ENCODE measurements around the gene NSUN6. TPM values are rescaled to one million over a fixed set of nuclear protein-coding genes. Genes with fewer than 3 reads are reported as not detected.

Gene NSUN6
- total RNA-seq = 10 to 100 TPM in 1 of 2 donors, 1 to 10 TPM in 1; 8.5 to 10.1 TPM
- long read RNA-seq, donor 1, partial matches to known transcripts = 0 of 1 reads
- long read RNA-seq, donor 1, other reads (novel, unspliced or antisense) = 0 of 1 reads
- long read RNA-seq, donor 2, partial matches to known transcripts = 2 of 14 reads
- long read RNA-seq, donor 2, other reads (novel, unspliced or antisense) = 10 of 14 reads

DNA sequence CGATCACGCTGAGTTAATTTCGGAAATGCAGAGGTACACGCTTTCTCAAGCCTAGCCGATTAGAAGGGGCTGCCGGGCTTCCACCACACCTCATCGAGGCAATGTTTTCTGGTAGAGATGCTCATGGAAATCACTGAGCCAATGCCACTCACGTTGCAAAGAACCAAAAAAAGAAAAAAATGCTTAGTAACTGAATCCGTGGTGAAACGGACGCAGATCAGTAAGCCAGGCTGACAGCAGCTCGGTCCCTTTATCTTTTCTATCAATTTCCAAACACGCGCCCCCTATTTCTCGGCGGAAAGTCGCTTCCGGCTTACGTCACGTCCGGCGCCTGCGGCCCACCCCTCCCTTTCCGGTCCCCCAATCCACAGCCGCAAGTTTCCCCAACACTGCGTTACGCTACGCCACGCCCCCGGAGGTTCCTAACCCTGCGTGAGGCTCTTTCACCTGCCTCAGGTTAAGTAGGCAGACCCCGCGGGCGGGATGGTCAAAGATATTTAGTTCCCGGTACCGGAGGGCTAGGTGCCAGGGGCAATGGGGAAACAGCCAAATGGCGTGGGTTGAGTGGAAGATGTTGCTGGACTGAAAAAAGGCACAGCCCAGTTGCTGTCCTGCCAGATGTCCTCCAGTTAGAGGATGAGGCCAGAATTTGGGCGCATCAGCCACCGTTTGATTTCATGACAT is at the start of gene NSUN6:
NSUN6 (minus strand) TSS at position 264 of the 684 bp plus-strand sequence. CDS start 384 bp downstream, outside the sequence.
- peak; percentile 97 for DNase-seq (ENCODE audit: low spot score)
- intact Hi-C loops (cut with DNase I) = no loop called here

- DNase-seq (ENCODE audit: low spot score) = no peak
- intact Hi-C loops (cut with DNase I) = no loop called here
Measured at GRCh38 chr10:18699849-18700840, 48.8 kb upstream of the NSUN6 start.

- DNase-seq (ENCODE audit: low spot score) = no peak
- intact Hi-C loops (cut with DNase I) = no loop called here
Measured at GRCh38 chr10:18690541-18690940, 39.2 kb upstream of the NSUN6 start.

GRCh38 chr10:18689498-18689897 is 38.1 kb upstream of the NSUN6 start:
- no peak for DNase-seq (ENCODE audit: low spot score)
- intact Hi-C loops (cut with DNase I) = no loop called here

- no peak for DNase-seq (ENCODE audit: low spot score)
- intact Hi-C loops (cut with DNase I) = no loop called here
Measured at GRCh38 chr10:18687706-18688105, 36.3 kb upstream of the NSUN6 start.

DNA sequence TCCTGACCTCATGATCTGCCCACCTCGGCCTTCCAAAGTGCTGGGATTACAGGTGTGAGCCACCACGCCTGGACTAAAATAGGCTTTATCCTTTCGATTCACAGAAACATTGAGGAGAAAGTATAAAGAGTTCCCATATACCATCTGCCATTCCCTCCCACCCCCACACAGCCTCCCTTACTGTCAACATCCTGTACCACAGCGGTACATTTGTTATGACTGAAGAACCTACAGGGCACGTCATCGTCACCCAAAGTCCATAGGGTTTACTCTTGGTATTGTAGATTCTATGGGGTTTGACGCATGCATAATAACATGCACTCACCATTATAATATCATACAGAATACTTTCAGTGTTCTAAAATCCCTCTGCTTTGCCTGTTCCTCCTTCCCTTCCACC is 35.8 kb upstream of the NSUN6 start:
- DNase-seq (ENCODE audit: low spot score) = no peak
- intact Hi-C loops (cut with DNase I) = no loop called here

DNA sequence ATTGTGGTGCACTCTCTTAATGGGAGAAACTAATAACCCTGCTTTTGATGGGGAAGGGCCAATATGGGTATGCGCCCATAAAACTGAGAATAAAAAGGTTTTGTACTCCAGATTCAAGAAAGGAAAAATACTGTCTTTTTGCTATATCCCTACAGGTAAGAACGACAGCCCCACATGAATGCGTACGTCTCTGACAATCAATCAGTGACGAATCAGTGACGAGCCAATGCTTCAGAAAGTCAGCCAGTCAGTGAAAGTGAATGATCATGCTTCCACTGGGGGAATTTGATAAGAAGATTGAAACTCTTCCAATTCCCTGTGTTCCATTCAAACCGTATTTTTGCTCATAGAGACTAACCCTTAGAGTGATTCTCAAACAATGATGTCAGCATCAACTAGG is 34.2 kb upstream of the NSUN6 start:
- intact Hi-C loops (cut with DNase I) = no loop called here

GRCh38 chr10:18684953-18685352 is 33.6 kb upstream of the NSUN6 start:
- intact Hi-C loops (cut with DNase I) = loop anchor here in 1 of 2 donors (5.0 kb wide), 1 partner anchor 107 kb away; no protein-coding TSS in a partner anchor
- DNase-seq (ENCODE audit: low spot score) = no peak

More for the DNA sequence above, 34.2 kb upstream of the NSUN6 start:
- DNase-seq (ENCODE audit: low spot score) = no peak

GRCh38 chr10:18684416-18684815 is 33.0 kb upstream of the NSUN6 start:
- intact Hi-C loops (cut with DNase I) = loop anchor here in 1 of 2 donors (5.0 kb wide), 1 partner anchor 108 kb away; no protein-coding TSS in a partner anchor
- no peak for DNase-seq (ENCODE audit: low spot score)

GRCh38 chr10:18683427-18683826 is 32.0 kb upstream of the NSUN6 start:
- DNase-seq (ENCODE audit: low spot score) = no peak
- intact Hi-C loops (cut with DNase I) = loop anchor here in 1 of 2 donors (5.0 kb wide), 1 partner anchor 109 kb away; no protein-coding TSS in a partner anchor

GRCh38 chr10:18681971-18682411 is 30.6 kb upstream of the NSUN6 start:
- DNase-seq (ENCODE audit: low spot score) = no peak
- intact Hi-C loops (cut with DNase I) = loop anchor here in 1 of 2 donors (5.0 kb wide), 1 partner anchor 110 kb away; no protein-coding TSS in a partner anchor

GRCh38 chr10:18681366-18681765 is 30.0 kb upstream of the NSUN6 start:
- DNase-seq (ENCODE audit: low spot score) = no peak
- intact Hi-C loops (cut with DNase I) = loop anchor here in 1 of 2 donors (5.0 kb wide), 1 partner anchor 111 kb away; no protein-coding TSS in a partner anchor

- intact Hi-C loops (cut with DNase I) = loop anchor here in 1 of 2 donors (5.0 kb wide), 1 partner anchor 112 kb away; no protein-coding TSS in a partner anchor
- no peak for DNase-seq (ENCODE audit: low spot score)
Measured at GRCh38 chr10:18680754-18681153, 29.4 kb upstream of the NSUN6 start.

- intact Hi-C loops (cut with DNase I) = no loop called here
- no peak for DNase-seq (ENCODE audit: low spot score)
Measured at GRCh38 chr10:18675086-18675801, 23.9 kb upstream of the NSUN6 start.

DNA sequence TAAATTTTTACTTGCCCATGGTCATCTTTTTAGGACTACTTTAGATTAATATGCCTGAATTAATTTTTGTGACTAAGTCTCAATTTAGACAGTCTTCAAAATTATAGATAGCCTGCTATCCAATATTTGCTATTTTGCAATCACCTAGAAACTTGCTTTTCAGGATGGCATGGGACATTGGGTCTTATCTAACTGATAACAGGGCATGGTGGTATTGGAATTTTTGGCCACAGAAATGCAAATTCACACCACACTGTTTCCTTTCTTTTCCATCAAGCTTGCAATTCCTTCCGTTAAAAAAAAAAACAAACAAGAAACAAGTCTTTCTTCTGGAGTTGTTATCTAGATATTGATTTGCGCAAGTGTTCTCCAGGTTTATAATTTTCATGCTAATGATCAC is 16.6 kb upstream of the NSUN6 start:
- intact Hi-C loops (cut with DNase I) = no loop called here
- no peak for DNase-seq (ENCODE audit: low spot score)

- intact Hi-C loops (cut with DNase I) = no loop called here
- DNase-seq (ENCODE audit: low spot score) = no peak
Measured at GRCh38 chr10:18666810-18667209, 15.4 kb upstream of the NSUN6 start.

DNA sequence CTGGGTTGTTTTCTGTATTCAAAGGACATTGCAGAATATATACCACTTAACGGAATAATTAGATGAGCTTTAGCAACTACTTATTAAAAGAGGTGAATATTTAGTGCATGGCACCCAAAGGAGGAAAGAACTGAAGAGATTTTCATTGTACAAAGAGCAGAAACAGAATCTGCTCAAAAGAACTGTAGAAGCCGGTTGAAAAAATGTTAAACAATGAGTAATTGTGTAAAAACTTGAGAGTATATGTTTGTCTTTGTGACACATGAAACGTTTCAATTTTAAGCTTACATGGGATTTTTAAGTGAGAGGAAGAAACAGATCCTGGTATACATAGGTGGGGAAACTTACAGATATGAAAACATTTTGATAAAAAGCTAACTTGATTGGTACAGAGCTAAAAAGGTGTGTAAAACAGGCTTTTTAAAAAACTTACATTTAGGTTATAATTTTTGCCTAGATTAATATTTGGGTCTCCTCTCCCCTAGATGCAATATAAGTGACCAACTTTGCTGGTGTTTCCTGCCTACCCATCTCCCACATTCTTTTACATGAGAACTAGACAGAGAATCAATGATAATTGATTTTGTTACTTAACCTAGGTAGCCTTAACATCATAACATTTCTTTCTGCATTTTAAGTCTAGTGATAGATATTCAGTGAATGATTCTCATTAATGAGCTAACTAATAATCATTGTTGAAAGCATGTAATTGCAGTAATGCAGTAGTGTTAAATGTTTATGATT is 14.6 kb upstream of the NSUN6 start:
- DNase-seq (ENCODE audit: low spot score) = no peak
- intact Hi-C loops (cut with DNase I) = no loop called here

GRCh38 chr10:18664841-18665478 is 13.6 kb upstream of the NSUN6 start:
- intact Hi-C loops (cut with DNase I) = no loop called here
- DNase-seq (ENCODE audit: low spot score) = no peak

All from posterior vena cava (tissue), 2 donors.